ENCODE data around the gene CAMTA1.
A peak's percentile ranks its signal among the peaks of the same experiment; 100 is the strongest.

The CAMTA1 gene

DNA sequence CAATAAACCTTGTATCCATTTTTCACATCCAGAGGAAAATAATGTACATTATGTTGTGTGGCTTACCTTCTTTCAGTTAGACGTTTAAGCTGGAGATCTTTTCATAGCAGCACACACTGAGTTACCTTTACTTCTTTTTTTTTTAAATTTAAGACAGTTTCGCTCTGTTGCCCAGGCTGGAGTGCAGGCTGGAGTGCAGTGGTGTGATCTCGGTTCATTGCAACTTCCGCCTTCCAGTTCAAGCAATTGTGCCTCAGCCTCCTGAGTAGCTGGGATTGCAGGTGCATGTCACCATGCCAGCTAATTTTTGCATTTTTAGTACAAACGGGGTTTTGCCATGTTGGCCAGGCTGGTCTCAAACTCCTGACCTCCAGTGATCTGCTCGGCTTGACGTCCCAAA lies 7.4 kb upstream of the CAMTA1 start:
- DNase-seq: no peak

GRCh38 chr1:6779089-6779805 lies 6.0 kb upstream of the CAMTA1 start:
- DNase-seq: no peak

DNA sequence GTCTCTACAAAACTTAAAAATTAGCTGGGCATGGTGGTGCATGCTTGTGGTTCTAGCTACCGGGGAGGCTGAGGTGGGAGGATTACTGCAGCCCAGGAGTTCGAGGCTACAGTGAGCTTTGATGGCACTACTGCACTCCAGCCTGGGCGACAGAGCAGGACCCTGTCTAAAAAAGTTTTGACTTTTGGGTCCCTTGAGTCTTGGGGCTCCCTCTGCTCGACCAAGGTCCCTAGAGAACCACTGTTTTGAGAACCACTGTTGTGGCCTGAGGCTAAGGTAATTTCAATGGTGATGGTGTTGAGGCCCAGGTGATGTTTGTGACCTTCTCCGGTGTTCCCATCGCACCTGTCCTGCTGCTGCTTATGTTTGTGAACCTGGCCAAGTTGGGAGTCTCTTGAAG lies 3.1 kb upstream of the CAMTA1 start:
- DNase-seq: no peak

GRCh38 chr1:6783221-6783620 lies 2.0 kb upstream of the CAMTA1 start:
- no peak for DNase-seq

DNA sequence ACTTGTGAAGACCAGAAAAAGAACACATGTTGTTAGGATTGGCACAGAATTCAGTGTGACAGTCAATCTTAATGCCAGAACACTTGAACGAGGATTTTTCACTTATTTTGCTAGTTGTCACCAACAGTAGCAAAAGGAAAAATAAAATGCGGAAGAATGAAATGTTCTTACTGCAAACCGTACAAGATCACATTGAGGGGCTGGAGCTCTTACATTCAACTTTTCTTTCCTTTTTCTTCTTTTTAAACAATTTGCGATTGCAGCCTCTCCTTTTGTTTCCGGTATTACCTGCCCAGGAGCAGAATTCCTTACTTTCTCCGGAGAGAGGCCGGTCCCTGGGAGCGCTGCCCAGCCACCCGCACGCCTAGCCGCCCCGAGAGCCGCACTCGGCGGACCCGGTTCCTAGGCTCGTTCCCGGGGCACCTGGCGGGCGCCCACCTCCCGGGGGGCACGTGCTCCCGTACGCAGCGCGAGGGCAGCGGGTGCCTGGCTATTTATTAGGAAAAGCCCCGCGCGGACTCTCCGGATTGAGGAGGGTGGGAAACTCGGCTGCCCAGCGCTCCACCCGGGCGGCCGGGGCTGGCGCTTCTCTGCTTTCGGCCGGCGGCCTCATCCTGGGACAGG lies 1.2 kb upstream of the CAMTA1 start:
- DNase-seq: peak; percentile 24

- DNase-seq: peak; percentile 97
Measured at GRCh38 chr1:6784560-6785317, 515 bp upstream of the CAMTA1 start.

DNA sequence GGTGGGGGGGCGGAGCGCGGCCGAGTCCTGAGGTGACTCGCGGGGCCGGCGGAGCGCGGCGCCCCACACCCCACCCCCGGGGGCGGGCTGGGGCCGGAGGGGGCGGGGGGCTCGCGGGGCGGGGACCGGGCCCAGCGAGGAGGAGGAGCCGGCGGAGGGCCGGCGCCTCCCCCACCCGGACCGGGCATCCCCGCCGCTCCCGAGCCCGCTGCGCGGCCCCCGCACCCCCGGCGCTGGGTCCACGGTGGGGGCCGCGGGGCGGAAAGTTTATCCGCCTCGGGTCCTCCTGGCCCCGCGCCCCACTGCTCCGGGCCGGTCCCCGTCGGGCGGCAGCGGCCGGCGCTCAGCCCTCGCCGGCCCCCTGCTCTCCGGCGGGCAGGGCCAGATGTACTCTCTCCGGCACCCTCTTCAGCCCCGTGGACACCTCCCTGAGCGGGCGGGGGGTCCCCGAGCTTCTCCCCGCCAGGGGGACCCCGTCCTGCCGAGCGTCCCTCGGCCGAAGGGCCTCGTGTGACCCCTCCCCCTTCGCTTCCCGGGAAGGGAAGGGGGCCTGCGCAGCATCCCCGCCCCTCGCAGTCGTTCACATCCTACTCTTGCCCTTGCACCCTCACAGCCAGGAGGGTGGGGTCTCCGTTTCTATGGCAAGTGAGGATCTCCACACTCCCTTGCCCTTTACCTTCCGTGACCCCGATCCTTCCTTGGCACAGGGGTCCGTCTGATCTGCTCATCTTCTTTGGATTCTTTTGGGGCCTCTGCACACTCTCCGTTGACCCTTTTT lies 663 bp downstream of the CAMTA1 start:
- DNase-seq: no peak

DNA sequence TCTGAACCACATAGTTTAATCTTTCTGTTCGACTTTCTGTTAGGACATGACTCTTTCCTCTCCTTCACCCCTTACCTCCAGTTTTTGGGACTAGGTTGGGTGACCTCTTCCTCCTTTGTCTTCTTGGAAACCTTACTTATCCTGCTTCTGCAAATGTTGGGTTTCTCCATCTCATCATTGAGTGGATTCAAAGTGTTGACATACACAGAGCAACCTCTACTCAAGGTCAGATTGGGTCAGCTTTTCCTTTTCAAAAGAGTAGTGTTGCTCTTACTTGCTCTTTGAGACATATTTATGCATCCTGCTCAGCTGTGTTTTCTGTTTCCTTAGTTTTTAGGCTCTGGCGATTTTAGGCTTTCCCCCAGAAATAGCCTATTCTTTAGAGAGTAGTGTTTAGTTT lies 3.7 kb downstream of the CAMTA1 start:
- DNase-seq: no peak

DNA sequence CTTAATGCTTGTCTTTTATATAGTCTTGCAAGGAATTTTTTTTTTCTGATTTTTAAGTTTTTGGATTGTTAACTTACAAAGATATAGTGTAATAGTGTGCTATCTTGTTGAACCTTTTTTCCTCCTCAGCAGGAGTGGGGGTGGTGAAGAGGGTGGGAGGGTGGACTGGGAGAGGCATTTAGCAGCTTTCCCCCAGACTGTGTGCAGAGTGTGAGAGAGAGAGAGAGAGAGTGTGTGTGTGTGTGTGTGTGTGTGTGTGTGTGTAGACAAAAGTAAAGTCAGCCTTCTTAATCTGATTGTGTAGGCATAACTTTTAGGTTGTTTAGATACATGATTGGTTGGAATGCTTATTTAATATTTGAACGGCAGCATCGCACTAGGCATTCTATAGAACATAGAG lies 4.9 kb downstream of the CAMTA1 start:
- DNase-seq: no peak

GRCh38 chr1:6794164-6794563 lies 8.9 kb downstream of the CAMTA1 start:
- peak; percentile 2 for DNase-seq

DNA sequence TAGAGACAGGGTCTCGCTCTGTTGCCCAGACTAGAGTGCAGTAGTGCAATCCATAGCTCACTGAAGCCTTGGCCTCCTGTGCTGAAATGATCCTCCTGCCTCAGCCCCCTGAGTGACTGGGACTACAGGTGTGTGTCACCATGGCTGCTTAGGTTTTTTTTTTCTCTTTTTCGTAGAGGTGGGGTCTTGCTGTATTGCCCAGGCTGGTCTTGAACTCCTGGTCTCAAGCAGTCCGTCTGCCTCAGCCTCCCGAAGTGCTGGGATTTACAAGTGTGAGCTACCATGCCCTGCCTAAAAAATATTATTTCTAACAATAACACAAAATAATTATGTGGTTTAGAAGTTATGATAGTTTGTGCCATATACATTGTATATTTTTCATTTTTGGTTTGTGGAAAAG lies 9.9 kb downstream of the CAMTA1 start:
- DNase-seq: no peak

DNA sequence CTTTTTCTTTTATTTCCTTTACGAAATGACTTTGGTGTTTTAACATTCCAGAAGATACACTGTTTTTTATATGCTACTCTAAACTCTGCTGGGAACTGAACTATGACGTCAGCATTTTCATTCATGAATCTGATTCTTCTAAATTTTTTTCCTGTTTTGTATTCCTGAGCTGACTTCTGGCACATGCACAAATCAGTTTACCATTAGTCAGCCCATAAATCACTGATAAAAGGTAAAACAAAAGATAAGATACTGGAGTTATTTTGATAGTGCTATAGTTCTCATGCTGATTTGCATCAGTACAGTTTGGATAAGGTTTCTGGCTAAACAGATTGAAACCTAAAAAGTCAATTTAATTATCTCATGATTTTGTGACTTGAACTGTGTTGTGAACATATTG lies 10.4 kb downstream of the CAMTA1 start:
- DNase-seq: no peak

- DNase-seq: no peak
Measured at GRCh38 chr1:6796095-6796494, 10.8 kb downstream of the CAMTA1 start.

DNA sequence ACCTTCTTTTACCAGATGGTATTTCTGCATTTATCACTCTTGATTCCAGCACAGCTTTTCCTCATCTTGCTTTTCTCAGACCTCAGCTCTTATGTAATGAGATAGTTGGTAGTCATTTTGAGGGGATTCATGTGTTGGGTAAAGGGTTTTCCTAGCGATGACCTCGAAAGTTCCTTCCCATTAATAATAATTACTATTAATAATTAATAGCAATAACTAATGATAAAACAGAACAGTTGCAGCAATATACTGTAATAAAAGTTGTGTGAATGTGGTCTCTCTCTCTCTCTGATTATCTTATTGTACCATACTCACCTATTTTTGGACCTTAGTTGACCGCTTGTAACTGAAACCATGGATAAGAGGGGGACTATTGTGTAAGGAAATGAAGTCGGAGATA lies 14.2 kb downstream of the CAMTA1 start:
- no peak for DNase-seq

DNA sequence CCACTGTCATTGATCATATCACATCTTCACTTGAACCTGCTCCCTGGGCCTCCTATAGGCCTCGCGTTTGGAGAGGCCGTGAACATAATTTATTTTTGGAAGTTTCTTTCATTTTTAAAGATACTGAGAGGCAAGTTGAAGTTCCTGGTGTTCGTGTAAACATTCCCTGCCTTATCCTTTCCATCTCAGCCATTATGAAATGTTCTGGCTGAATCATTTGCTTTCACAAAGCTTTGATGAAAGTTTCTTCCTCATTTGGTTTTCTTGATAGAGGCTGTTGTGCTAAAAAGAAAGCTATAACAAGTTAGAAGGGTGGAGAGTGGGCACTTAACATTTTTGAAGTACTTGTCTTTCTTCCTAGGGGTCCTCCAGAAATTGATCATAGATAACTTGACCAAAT lies 15.5 kb downstream of the CAMTA1 start:
- DNase-seq: no peak

GRCh38 chr1:6801199-6801598 lies 15.9 kb downstream of the CAMTA1 start:
- no peak for DNase-seq

DNA sequence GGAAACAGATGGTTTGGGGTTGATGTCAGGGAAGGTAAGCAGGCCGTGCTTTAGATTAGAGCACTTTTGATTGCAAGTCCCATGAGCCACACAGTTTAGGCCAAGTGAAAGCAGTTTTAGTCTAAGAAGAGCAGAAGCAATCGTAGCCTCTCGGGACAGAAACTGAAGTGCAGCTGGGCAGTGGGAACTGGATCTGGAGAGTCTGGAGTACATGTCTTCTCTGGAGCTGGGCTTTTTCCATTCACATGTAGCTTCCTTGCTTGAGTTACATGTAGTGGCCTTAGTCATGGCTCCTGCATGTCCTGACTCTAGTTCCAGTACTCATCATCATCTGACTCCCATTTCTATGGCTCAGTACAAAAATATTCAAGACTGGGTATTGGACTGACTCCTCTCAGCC lies 16.7 kb downstream of the CAMTA1 start:
- DNase-seq: no peak

DNA sequence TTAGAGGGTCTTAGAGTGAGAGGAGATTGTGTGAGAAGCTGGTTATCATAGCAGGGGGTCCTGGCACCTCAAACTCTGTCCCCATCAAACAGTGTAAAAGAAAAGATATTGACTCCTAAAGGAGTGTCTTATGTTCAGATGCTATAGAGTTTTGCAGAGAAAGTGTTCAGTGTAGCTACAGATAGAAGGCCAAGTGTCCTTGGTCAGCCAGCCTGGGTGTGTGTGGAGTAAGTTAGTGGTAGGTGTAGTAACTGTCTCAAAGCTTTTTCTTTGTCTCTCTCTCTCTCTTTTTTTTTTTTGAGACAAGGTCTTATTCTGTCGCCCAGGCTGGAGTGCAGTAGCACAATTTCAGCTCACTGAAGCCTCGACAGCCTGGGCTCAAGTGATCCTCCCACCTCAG lies 17.2 kb downstream of the CAMTA1 start:
- DNase-seq: no peak

DNA sequence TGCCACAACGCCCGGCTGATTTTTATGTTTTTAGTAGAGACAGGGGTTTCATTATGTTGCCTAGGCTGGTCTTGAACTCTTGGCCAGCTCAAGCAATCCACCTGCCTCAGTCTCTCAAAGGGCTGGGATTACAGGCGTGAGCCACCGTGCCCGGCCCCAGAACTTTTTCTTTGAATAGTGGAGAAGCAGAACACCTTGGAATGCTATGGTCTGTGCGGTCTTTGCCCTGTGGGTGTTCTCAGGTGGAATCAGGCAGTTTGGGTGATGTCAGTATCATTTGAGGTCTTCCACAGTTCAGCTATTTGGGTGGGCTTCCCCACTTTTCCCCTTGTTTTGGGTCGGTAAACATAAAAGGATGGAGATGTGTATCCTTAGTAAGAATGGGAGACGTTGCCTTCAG lies 17.6 kb downstream of the CAMTA1 start:
- no peak for DNase-seq

- no peak for DNase-seq
Measured at GRCh38 chr1:6803357-6803756, 18.1 kb downstream of the CAMTA1 start.

- no peak for DNase-seq
Measured at GRCh38 chr1:6805004-6805416, 19.8 kb downstream of the CAMTA1 start.

GRCh38 chr1:6807782-6808181 lies 22.5 kb downstream of the CAMTA1 start:
- no peak for DNase-seq

- no peak for DNase-seq
Measured at GRCh38 chr1:6809461-6809860, 24.2 kb downstream of the CAMTA1 start.
